ENCODE measurements around the gene KIF24.
"Not testable (repeated sequence)": the region's sequence is repeated elsewhere in the genome, so short reads cannot be mapped to it uniquely, and the experiment has no call there.

KIF24 gene

DNA sequence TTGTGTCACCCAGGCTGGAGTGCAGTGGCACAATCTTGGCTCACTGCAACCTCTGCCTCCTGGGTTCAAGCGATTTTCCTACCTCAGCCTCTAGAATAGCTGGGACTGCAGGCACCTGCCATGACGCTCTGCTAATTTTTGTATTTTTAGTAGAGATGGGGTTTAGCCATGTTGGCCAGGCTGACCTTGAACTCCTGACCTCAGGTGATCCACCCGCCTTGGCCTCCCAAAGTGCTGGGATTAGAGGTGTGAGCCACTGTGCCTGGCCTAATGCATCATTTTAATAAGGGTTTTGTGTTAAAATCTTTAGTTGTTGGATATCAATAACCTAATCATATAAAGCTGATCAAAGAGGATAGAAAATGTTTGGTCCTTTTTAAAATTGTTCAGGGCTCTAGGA is 20.8 kb downstream of the KIF24 start:
- not testable (repeated sequence) for H3K27me3 ChIP-seq (ENCODE audit: control insufficient read depth, insufficient read depth, low read length); H3K36me3 ChIP-seq (ENCODE audit: control insufficient read depth, insufficient read depth, low read length)

DNA sequence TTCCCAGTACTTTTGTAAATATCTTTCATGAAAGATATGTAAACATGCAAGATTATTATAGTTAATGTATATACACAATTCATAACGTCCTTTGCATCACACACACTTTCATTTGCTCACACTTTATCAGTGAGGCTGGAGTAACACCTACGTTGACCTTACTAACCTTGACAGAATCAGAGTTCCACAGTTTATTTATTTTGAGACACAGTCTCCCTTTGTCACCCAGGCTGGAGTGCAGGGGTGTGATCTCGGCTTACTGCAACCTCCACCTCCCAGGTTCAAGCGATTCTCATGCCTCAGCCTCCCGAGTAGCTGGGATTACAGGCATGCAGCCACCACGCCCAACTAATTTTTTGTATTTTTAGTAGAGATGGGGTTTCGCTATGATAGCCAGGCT is 28.0 kb downstream of the KIF24 start:
- H3K4me1 ChIP-seq (ENCODE audit: control insufficient read depth, insufficient read depth, low read length); H3K27me3 ChIP-seq (ENCODE audit: control insufficient read depth, insufficient read depth, low read length); H3K9me3 ChIP-seq (ENCODE audit: control insufficient read depth, low read length): not testable (repeated sequence)

More for the DNA sequence above, 20.8 kb downstream of the KIF24 start:
- H3K4me1 ChIP-seq (ENCODE audit: control insufficient read depth, insufficient read depth, low read length); H3K9me3 ChIP-seq (ENCODE audit: control insufficient read depth, low read length); H3K4me3 ChIP-seq (ENCODE audit: low read length); H3K9ac ChIP-seq (ENCODE audit: low read length): not testable (repeated sequence)

DNA sequence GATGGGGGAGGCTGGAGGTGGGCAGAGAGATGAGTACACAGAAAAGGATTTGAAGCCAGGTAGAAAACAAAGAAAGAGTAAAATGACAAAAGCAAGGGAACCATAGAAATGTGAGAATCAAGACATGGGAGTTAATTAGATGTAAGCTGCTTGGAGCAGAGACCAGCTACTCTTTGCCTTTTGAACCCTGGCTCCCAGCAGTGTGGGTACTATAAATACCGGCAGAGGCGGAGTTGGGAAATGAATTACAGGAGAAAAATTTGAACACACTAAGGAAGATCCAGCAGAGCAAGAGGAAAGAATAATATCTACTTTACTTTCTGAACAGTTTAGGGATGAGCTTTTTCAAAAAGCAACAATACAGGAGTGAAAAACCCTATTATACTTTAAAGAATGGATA is 36.5 kb downstream of the KIF24 start:
- Histone ChIP-seq H3K4me1 (ENCODE audit: control insufficient read depth, insufficient read depth, low read length) (no peaks in the 10 kb centered on the region), H3K9ac (ENCODE audit: low read length) (no peak overlapping the region), H3K36me3 (ENCODE audit: control insufficient read depth, insufficient read depth, low read length) (no peaks in the 10 kb centered on the region), H3K9me3 (ENCODE audit: control insufficient read depth, low read length) (no peaks in the 10 kb centered on the region), H3K4me3 (ENCODE audit: low read length) (no peak overlapping the region), H3K27me3 (ENCODE audit: control insufficient read depth, insufficient read depth, low read length) (no peaks in the 10 kb centered on the region)

More for the DNA sequence above, 28.0 kb downstream of the KIF24 start:
- H3K36me3 ChIP-seq (ENCODE audit: control insufficient read depth, insufficient read depth, low read length); H3K4me3 ChIP-seq (ENCODE audit: low read length); H3K9ac ChIP-seq (ENCODE audit: low read length): not testable (repeated sequence)

DNA sequence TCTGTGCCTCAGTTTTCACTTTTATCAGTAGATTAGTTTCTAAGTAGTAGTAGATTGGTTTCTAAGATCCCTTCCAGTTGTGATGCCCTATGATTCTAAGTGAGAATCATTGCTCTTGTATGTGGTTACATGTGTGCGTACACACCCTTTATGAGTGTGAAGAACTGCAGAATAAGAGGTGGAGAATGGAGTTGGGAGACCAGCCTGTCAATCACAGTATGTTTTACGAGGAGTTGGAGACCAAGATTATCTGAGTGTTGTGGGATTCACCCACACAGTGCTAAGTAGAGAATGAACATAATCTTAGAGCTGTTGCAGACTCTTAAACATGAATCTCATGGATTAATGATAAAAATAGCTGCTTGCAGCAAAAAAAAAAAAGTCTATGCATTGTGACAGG is 37.6 kb downstream of the KIF24 start:
- H3K9me3 ChIP-seq (ENCODE audit: control insufficient read depth, low read length) = no peaks in the 10 kb centered on the region
- no peak overlapping the region for H3K4me3 ChIP-seq (ENCODE audit: low read length)
- no peak overlapping the region for H3K9ac ChIP-seq (ENCODE audit: low read length)
- H3K27me3 ChIP-seq (ENCODE audit: control insufficient read depth, insufficient read depth, low read length) = no peaks in the 10 kb centered on the region
- no peaks in the 10 kb centered on the region for H3K4me1 ChIP-seq (ENCODE audit: control insufficient read depth, insufficient read depth, low read length)
- H3K36me3 ChIP-seq (ENCODE audit: control insufficient read depth, insufficient read depth, low read length) = no peaks in the 10 kb centered on the region

GRCh38 chr9:34291023-34291422 is 38.0 kb downstream of the KIF24 start:
- H3K4me3 ChIP-seq (ENCODE audit: low read length) = no peak overlapping the region
- H3K9me3 ChIP-seq (ENCODE audit: control insufficient read depth, low read length) = no peaks in the 10 kb centered on the region
- no peaks in the 10 kb centered on the region for H3K27me3 ChIP-seq (ENCODE audit: control insufficient read depth, insufficient read depth, low read length)
- no peaks in the 10 kb centered on the region for H3K36me3 ChIP-seq (ENCODE audit: control insufficient read depth, insufficient read depth, low read length)
- no peak overlapping the region for H3K9ac ChIP-seq (ENCODE audit: low read length)
- no peaks in the 10 kb centered on the region for H3K4me1 ChIP-seq (ENCODE audit: control insufficient read depth, insufficient read depth, low read length)

DNA sequence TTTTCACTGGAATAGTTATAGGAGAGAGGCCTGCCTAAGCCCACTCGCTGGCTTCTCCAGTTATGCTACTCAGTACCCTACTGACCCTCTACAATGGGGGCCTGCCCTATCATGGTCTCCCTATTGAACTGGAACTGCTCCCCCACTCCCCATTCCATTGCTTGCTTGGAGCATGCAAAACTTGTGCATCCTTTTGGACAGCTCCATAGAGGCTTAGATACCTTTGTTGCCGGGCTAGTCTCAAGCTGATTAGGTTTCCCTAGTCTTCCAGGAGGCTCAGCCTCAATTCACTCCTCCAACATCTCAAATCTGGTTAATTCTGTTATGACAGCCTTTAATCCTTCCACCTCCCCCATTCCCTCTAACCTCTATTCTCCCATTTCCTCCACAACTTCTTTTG is 39.9 kb downstream of the KIF24 start:
- H3K36me3 ChIP-seq (ENCODE audit: control insufficient read depth, insufficient read depth, low read length) = no peaks in the 10 kb centered on the region
- no peaks in the 10 kb centered on the region for H3K27me3 ChIP-seq (ENCODE audit: control insufficient read depth, insufficient read depth, low read length)
- H3K4me3 ChIP-seq (ENCODE audit: low read length) = no peak overlapping the region
- H3K9me3 ChIP-seq (ENCODE audit: control insufficient read depth, low read length) = no peaks in the 10 kb centered on the region
- no peak overlapping the region for H3K9ac ChIP-seq (ENCODE audit: low read length)
- no peaks in the 10 kb centered on the region for H3K4me1 ChIP-seq (ENCODE audit: control insufficient read depth, insufficient read depth, low read length)

GRCh38 chr9:34282096-34282495 is 47.0 kb downstream of the KIF24 start:
- H3K4me1 ChIP-seq (ENCODE audit: control insufficient read depth, insufficient read depth, low read length) = no peaks in the 10 kb centered on the region
- H3K36me3 ChIP-seq (ENCODE audit: control insufficient read depth, insufficient read depth, low read length) = no peaks in the 10 kb centered on the region
- no peaks in the 10 kb centered on the region for H3K9me3 ChIP-seq (ENCODE audit: control insufficient read depth, low read length)
- H3K9ac ChIP-seq (ENCODE audit: low read length) = no peak overlapping the region
- no peak overlapping the region for H3K4me3 ChIP-seq (ENCODE audit: low read length)
- no peaks in the 10 kb centered on the region for H3K27me3 ChIP-seq (ENCODE audit: control insufficient read depth, insufficient read depth, low read length)

DNA sequence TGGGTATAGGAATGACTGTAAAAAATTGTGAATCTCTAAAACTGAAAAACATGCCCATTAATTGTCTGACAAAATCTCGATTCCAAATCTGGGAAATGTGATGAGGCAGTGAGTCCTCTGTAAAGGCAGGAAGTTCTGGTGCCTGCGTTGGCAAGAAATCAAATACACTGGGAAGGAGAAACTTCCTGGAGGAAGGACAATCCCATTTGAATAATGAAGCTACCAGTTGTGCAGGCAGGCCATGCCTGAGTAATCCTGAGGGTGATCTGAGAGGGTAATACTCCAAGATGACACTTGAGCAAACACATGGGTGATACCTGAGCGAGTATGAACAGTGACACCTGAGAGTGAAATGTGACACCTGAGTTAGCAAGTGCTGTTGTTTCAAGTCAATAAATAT is 49.7 kb downstream of the KIF24 start:
- no peaks in the 10 kb centered on the region for H3K9me3 ChIP-seq (ENCODE audit: control insufficient read depth, low read length)
- H3K9ac ChIP-seq (ENCODE audit: low read length) = no peak overlapping the region
- no peaks in the 10 kb centered on the region for H3K27me3 ChIP-seq (ENCODE audit: control insufficient read depth, insufficient read depth, low read length)
- H3K4me1 ChIP-seq (ENCODE audit: control insufficient read depth, insufficient read depth, low read length) = no peaks in the 10 kb centered on the region
- H3K4me3 ChIP-seq (ENCODE audit: low read length) = no peak overlapping the region
- H3K36me3 ChIP-seq (ENCODE audit: control insufficient read depth, insufficient read depth, low read length) = no peaks in the 10 kb centered on the region

Measured in mucosa of stomach (tissue), 1 donor.